Measurements from ENCODE around the gene RIN3.

- TF ChIP-seq CTCF (IDR thresholded peaks at IDR 0.05) (no peak), POLR2A (IDR thresholded peaks at IDR 0.05) (no peak), POLR2AphosphoS5 (IDR thresholded peaks at IDR 0.05) (no peak)
These were observed 51.6 kb downstream of the RIN3 start for GRCh38 chr14:92565040-92565717.
